ENCODE data around the gene SLC16A5.

DNA sequence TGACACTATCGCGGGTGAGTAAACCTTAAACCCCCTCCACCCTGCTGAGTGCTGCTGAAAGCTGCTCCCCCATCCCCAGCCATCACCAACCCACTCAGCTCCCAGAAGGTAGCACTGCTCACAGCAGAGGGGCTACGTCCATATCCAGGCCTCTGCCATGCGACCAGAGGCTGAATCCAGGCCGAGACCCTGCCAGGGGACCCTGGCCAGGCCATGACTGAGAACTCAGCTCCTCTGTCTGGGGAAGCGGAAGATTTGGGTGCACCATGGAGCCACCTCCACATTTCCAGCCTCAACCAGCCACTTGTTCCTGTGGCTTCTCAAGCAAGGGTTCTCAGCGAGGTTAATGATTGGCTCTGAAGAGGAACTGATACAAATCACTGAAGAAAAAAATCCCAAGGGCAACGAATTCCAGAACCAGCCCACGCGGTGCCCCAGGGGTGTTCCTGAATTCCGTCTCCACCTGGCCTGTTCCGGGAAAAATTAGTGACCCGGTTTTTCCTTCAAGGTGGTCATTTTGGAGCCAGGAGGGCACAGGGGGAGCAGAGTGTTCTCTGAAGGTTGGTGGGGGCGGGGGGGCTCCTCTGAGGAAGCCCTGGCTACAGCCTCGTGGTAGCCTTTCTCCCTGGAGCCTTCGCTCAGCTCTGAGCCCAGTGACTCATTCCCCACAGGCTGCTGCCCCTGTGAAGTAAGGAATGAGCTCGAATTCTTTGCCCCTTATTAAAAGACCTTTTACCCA lies 9.3 kb upstream of the SLC16A5 start:
- TF ChIP-seq, protein P1, sequence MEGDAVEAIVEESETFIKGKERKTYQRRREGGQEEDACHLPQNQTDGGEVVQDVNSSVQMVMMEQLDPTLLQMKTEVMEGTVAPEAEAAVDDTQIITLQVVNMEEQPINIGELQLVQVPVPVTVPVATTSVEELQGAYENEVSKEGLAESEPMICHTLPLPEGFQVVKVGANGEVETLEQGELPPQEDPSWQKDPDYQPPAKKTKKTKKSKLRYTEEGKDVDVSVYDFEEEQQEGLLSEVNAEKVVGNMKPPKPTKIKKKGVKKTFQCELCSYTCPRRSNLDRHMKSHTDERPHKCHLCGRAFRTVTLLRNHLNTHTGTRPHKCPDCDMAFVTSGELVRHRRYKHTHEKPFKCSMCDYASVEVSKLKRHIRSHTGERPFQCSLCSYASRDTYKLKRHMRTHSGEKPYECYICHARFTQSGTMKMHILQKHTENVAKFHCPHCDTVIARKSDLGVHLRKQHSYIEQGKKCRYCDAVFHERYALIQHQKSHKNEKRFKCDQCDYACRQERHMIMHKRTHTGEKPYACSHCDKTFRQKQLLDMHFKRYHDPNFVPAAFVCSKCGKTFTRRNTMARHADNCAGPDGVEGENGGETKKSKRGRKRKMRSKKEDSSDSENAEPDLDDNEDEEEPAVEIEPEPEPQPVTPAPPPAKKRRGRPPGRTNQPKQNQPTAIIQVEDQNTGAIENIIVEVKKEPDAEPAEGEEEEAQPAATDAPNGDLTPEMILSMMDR (IDR thresholded peaks at IDR 0.05): no peak
- peak in 1 of 4 donors; percentile 57 for TF ChIP-seq POLR2A (IDR thresholded peaks at IDR 0.05)
